Esophagus (tissue), 2 donors: ENCODE results near the gene ZNF827. TPM values are rescaled to one million over a fixed set of nuclear protein-coding genes. Genes with fewer than 3 reads are reported as not detected.

ENCODE experiments used
- H3K27ac ChIP-seq, 2 donors: one replicate each; pipeline ENCODE4 v1.5.1; 2013; ENCODE audit warnings: low read depth in 2 of 2, mild to moderate bottlenecking in 2 of 2, inconsistent platforms in 1 of 2, low read length in 1 of 2, moderate library complexity in 1 of 2
- H3K27me3 ChIP-seq, 2 donors: one replicate each; pipeline ENCODE4 v1.6.1; 2013; ENCODE audit warnings: low read length in 2 of 2, control low read depth in 1 of 2, mild to moderate bottlenecking in 1 of 2; ENCODE audit not compliant: insufficient read depth in 2 of 2, control insufficient read depth in 1 of 2
- H3K36me3 ChIP-seq, 2 donors: one replicate each; pipeline ENCODE4 v1.6.1; 2013; ENCODE audit warnings: low read length in 1 of 2; ENCODE audit not compliant: control insufficient read depth in 2 of 2, insufficient read depth in 2 of 2
- H3K4me1 ChIP-seq, 2 donors: one replicate each; pipeline ENCODE4 v1.6.1; 2013; ENCODE audit warnings: low read length in 1 of 2; ENCODE audit not compliant: control insufficient read depth in 2 of 2, insufficient read depth in 2 of 2
- H3K4me3 ChIP-seq, 2 donors: one replicate each; pipeline ENCODE4 v1.5.1; 2013; ENCODE audit warnings: low read length in 2 of 2, mild to moderate bottlenecking in 2 of 2, low read depth in 1 of 2, moderate library complexity in 1 of 2
- H3K9me3 ChIP-seq, 2 donors: one replicate each; pipeline ENCODE4 v1.6.1; 2013; ENCODE audit warnings: mild to moderate bottlenecking in 2 of 2, low read depth in 1 of 2, low read length in 1 of 2, moderate library complexity in 1 of 2; ENCODE audit not compliant: control insufficient read depth in 2 of 2, insufficient read depth in 1 of 2
- WGBS, 2 donors: extraction: QIAGEN DNeasy Blood & Tissue Kit; methylation state at CpG; one replicate each; pipeline ENCODE4 v1.1.7; 2013; 5-methylcytosine and 5-hydroxymethylcytosine counted together
- polyA plus RNA-seq, 2 donors: library from polyadenylated mRNA; stranded (reverse); fragments of 200-250 nt; gene quantifications; one replicate each; pipeline ENCODE4 v1.2.3, GENCODE V29; 2013
- donor health status: healthy with polysubstance abuse.
- donor health status: Bipolar disorder and iron deficiency.

Gene ZNF827
- polyA plus RNA-seq, 2 donors: 1.6 to 2.0 TPM

DNA sequence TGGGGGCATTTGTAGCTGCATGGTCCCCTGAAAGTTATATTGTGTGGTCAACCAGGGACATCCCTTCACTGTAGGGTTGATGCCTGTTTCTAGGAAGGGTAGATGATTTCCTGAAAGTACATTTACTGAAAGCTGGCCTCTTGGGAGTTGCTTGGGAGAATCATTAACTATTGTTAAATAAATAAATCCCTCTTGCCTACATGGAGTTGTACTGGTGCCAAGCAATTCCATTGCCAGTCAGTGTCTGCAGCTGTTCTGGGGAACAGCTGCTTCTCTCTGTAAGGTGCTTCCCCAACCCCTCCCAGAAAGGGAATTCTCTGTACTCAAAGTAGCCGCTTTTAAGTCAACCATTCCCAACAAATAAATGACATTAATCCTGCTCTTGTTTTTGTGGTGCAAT, 207.6 kb downstream of the ZNF827 start:
- Histone ChIP-seq H3K36me3 (no peaks in the 10 kb centered on the region), H3K4me1 (no peaks in the 10 kb centered on the region), H3K27me3 (no peaks in the 10 kb centered on the region), H3K9me3 (no peaks in the 10 kb centered on the region), H3K4me3 (no peak overlapping the region), H3K27ac (no peak overlapping the region)
- 16 to 27% methylated on average over 1 of the region's 1 CpG for WGBS, 2 donors

DNA sequence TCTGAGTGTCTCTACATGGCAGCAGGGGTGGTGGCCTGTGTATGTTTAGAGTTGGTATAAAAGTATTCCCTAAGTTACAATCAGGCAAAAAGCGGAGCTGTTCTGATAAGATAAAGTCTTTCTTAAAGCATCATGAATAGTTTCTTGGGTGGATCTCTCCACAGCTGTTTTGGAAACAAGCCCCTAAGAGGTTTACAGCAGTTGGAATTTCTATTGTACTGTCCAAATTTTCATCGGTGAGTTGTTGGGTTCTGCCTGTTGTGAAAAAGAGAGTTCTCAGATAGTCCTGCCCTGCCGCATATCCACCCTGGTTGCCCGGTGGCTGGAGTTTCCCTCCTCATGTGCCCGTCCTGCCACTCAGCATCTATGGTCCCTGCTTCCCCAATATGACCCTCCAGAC, 208.6 kb downstream of the ZNF827 start:
- Histone ChIP-seq H3K27ac (no peak overlapping the region), H3K4me3 (no peak overlapping the region), H3K36me3 (no peaks in the 10 kb centered on the region), H3K27me3 (no peaks in the 10 kb centered on the region), H3K9me3 (no peaks in the 10 kb centered on the region), H3K4me1 (no peaks in the 10 kb centered on the region)
- WGBS, 2 donors: 84% methylated on average over 5 of the region's 5 CpGs

DNA sequence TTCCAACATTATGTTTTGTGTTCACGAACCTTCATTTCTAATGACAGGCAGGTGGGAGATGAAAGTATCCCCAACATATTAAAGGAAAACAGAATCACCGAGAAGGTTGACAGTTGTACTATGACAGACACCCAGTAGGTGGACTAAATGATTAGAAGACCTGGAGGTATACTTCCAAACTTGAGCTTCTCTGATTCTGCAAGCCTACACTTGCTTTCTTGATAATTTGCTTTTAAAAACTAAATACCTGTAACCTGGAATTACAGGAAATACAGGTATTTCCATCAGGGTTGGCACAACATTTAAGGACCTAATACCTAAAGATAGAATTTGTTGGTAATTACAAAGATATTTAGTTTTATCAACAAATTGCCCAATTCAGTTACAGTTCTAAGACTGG, 215.3 kb downstream of the ZNF827 start:
- Histone ChIP-seq H3K9me3 (no peaks in the 10 kb centered on the region), H3K27me3 (no peaks in the 10 kb centered on the region), H3K27ac (no peak overlapping the region), H3K36me3 (no peaks in the 10 kb centered on the region), H3K4me3 (no peak overlapping the region), H3K4me1 (no peaks in the 10 kb centered on the region)
- WGBS, 2 donors: 65% methylated on average over 2 of the region's 2 CpGs

DNA sequence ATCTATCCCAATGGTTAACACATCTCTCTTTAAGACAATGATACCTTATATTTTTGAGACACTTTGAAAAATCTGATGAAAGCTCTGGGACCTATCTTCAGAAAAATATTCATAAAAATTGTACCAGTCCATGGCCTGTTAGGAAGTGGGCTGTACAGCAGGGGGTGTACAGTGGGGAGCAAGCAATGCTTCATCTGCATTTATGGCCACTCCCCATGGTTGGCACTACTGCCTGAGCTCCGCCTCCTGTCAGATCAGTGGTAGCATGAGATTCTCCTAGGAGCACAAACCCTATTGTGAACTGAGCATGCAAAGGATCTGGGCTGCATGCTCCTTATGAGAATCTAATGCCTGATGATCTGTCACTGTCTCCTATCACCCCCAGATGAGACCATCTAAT, 216.1 kb downstream of the ZNF827 start:
- Histone ChIP-seq H3K9me3 (no peaks in the 10 kb centered on the region), H3K27me3 (no peaks in the 10 kb centered on the region), H3K4me3 (no peak overlapping the region), H3K4me1 (no peaks in the 10 kb centered on the region), H3K36me3 (no peaks in the 10 kb centered on the region), H3K27ac (no peak overlapping the region)
- WGBS, 2 donors: 96 to 100% methylated on average over 1 of the region's 1 CpG

DNA sequence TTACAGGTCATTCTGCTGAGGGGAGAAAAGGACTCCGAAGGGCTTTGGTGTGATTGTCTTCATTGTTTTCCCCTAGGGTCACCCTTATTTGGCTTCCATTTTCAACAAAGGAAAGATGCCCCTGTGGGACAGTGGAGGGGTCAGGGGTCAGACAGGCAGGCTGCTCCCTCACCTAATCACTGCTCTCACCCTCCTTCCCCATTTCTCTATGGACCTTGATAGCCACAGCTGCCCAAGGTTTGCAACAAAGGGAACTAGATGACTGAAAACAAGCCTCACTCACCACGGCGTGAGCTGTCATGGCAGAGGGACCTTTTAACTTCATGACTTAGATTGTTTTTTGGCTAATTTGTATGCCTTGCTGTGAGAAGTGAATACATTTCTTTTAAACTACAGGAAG, 218.0 kb downstream of the ZNF827 start:
- 88 to 90% methylated on average over 3 of the region's 3 CpGs for WGBS, 2 donors

DNA sequence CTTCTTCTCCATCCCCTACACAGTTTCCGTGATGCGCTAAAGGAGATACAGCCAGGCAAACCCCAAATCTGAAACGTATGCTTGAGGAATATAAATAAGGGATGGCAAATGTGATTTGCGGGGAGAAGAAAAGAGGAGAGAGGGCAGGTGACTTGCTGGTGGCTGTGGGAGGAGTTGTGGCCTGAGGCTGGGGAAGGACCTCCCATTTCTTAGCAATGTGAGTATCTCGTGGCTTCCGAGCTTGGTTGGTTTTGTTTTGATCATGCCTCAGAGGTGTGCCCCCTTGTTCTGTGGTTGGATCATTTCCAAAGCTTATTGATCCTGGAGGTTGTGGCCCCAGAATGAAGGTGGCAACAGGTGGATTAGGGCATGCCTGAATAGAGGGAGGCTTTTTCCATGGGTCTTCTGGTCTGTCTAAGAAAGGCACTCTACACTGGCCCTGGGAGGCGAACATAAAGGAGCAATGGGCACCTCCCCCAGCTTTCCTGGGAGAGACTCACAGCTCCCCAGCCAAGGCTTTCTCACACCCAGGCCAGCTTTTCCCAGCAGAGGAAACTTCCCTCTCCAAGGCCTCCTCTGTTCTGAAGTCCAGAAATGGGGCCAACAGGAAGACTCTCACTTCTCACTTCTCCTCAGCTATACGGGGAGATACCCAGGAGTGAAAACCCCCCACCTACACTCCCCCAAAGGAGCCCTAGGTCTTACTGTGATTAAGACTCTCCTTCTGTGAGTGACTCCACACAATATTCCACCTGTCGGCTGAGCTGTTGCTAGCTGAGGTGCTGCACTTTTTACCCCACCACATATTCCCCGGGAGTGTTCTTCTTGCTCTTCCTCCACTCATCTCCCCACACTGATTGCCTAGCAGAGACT, 218.6 kb downstream of the ZNF827 start:
- Histone ChIP-seq H3K4me1 (peaks cover 0 to 2% of the 10 kb centered on the region in 2 donors), H3K9me3 (no peaks in the 10 kb centered on the region), H3K27ac (no peak overlapping the region), H3K36me3 (no peaks in the 10 kb centered on the region), H3K4me3 (no peak overlapping the region), H3K27me3 (no peaks in the 10 kb centered on the region)
- WGBS, 2 donors: 78 to 80% methylated on average over 10 of the region's 10 CpGs

More for the DNA sequence above, 218.0 kb downstream of the ZNF827 start:
- Histone ChIP-seq H3K9me3 (no peaks in the 10 kb centered on the region), H3K4me1 (peaks cover 0 to 2% of the 10 kb centered on the region in 2 donors), H3K36me3 (no peaks in the 10 kb centered on the region), H3K4me3 (no peak overlapping the region), H3K27ac (no peak overlapping the region), H3K27me3 (no peaks in the 10 kb centered on the region)

DNA sequence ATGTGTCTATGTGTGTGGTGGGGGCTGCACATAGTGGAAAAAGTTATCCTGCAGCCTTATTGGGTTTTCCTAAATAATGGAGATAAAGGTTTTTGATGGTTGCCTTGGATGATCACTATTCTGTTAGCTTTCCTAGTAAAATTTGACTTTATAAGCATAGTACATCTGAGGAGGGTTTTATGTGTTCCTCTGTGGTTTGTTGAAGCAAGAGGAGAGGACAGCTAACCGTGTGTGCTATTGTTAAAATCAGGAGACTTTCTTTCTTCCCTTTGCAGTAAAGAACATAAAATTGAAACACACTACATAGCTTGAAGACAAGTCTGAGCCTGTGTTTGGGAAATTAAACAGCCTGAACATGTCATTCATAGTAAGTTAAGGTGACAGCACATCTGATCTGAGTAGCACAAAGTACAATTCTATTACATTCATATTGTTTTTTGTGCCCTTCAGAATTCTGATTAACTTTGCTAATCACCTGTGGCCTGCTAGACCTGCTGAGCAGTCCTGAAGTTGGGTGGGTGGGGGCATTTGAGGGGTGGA, 221.9 kb downstream of the ZNF827 start:
- H3K4me1 ChIP-seq: peaks cover 0 to 2% of the 10 kb centered on the region in 2 donors
- 49 to 67% methylated on average over 1 of the region's 1 CpG for WGBS, 2 donors

DNA sequence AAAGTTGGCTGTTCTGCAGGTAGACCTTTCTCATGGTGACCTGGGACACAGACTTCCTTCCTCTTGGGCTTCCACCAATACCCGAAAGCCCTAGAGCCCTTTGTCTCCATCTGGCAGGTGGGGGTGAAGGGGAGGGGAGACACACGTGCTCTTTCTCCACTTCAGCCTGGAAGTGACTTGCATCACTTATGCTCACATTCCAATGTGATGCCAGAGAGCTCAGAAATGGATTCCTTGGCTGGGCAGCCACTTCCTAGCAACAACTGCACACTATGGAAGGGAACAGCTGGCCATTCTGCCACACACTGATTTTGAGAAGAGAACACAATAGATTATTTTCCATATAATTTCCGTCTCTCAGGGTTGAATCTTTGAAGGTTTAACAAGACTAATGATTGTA, 222.4 kb downstream of the ZNF827 start:
- no peaks in the 10 kb centered on the region for H3K36me3 ChIP-seq

More for the DNA sequence above, 221.9 kb downstream of the ZNF827 start:
- H3K27me3 ChIP-seq: no peaks in the 10 kb centered on the region
- H3K4me3 ChIP-seq: no peak overlapping the region
- no peaks in the 10 kb centered on the region for H3K9me3 ChIP-seq
- no peak overlapping the region for H3K27ac ChIP-seq
- no peaks in the 10 kb centered on the region for H3K36me3 ChIP-seq

DNA sequence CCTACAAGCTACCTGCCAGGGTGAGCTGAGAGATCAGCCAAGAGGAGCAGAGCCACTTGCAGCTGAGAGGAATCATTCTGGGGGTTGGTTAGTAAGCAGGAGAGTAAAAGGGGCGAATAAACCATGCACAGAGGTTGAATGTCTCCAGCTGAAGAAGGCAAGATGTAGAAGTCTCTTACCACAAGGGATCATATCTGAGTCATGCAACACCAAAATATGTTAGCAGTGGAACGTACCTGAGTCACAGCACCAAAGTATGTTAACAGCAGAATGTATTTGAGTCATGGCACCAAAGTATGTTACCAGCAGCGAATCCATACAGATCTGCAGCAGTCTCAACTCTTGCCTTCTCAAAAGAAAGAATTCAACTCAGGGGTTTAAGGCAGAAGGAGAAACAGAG, 228.8 kb downstream of the ZNF827 start:
- Histone ChIP-seq H3K27ac (peak overlapping the region in 1 of 2 donors; percentile 36), H3K36me3 (no peaks in the 10 kb centered on the region), H3K27me3 (no peaks in the 10 kb centered on the region), H3K4me3 (no peak overlapping the region), H3K9me3 (no peaks in the 10 kb centered on the region), H3K4me1 (peaks cover 0 to 3% of the 10 kb centered on the region in 2 donors)
- WGBS, 2 donors: 44 to 58% methylated on average over 3 of the region's 3 CpGs

More for the DNA sequence above, 222.4 kb downstream of the ZNF827 start:
- Histone ChIP-seq H3K4me3 (no peak overlapping the region), H3K27me3 (no peaks in the 10 kb centered on the region), H3K9me3 (no peaks in the 10 kb centered on the region), H3K27ac (no peak overlapping the region), H3K4me1 (peaks cover 0 to 2% of the 10 kb centered on the region in 2 donors)
- WGBS, 2 donors: 58 to 61% methylated on average over 3 of the region's 3 CpGs

DNA sequence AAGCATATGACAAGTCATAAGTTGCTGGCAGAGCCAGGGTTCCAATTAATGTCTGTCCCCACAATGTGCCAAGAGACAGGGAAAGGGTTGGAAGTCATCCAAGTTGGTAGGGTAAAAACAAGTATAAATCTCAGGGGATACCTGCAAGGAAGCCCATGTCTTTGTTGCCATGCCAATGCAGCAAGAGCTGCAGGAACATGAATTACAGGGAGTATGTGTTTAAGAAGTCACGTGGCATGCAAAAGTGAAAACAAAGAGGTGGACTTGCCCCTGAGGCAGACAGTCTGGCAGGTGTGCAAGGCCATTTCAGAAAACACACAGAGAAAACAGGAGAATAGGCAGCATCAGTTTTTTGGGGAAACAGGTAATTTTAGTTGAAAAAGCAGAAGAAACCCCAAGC, 229.3 kb downstream of the ZNF827 start:
- H3K27me3 ChIP-seq: no peaks in the 10 kb centered on the region
- peak overlapping the region in 1 of 2 donors; percentile 36 for H3K27ac ChIP-seq
- no peaks in the 10 kb centered on the region for H3K9me3 ChIP-seq
- 20 to 33% methylated on average over 1 of the region's 1 CpG for WGBS, 2 donors
- H3K4me3 ChIP-seq: no peak overlapping the region
- H3K4me1 ChIP-seq: peaks cover 0 to 5% of the 10 kb centered on the region in 2 donors
- no peaks in the 10 kb centered on the region for H3K36me3 ChIP-seq
